ENCODE results near the gene MGAT4B. TPM values are rescaled to one million over a fixed set of nuclear protein-coding genes. Genes with fewer than 3 reads are reported as not detected.

The MGAT4B gene
- total and polyA plus RNA-seq, 12 donors, result 80.5 to 242 (median 197) TPM

- intact Hi-C loops (cut with DNase I), result no loop called here
- Histone ChIP-seq H3K4me1 (replicated peaks in 1 of 2) (peaks cover 35 to 36% of the 10 kb centered on the region in 2 donors), H3K27me3 (no peaks in the 10 kb centered on the region), H3K27ac (no peak overlapping the region), H3K36me3 (replicated peaks in 1 of 2) (no peaks in the 10 kb centered on the region), H3K4me3 (no peak overlapping the region), H3K9me3 (replicated peaks in 1 of 3) (no peaks in the 10 kb centered on the region)
- 95 to 97% (median 96%) methylated on average over 21 of the region's 21 CpGs for WGBS, 4 donors
- TF ChIP-seq POLR2A (IDR thresholded peaks at IDR 0.05), result no peak
- TF ChIP-seq, protein P1, sequence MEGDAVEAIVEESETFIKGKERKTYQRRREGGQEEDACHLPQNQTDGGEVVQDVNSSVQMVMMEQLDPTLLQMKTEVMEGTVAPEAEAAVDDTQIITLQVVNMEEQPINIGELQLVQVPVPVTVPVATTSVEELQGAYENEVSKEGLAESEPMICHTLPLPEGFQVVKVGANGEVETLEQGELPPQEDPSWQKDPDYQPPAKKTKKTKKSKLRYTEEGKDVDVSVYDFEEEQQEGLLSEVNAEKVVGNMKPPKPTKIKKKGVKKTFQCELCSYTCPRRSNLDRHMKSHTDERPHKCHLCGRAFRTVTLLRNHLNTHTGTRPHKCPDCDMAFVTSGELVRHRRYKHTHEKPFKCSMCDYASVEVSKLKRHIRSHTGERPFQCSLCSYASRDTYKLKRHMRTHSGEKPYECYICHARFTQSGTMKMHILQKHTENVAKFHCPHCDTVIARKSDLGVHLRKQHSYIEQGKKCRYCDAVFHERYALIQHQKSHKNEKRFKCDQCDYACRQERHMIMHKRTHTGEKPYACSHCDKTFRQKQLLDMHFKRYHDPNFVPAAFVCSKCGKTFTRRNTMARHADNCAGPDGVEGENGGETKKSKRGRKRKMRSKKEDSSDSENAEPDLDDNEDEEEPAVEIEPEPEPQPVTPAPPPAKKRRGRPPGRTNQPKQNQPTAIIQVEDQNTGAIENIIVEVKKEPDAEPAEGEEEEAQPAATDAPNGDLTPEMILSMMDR (IDR thresholded peaks at IDR 0.05), result no peak
- no peak for DNase-seq
Measured at GRCh38 chr5:179815491-179816249, 9.0 kb upstream of the MGAT4B start.

DNA sequence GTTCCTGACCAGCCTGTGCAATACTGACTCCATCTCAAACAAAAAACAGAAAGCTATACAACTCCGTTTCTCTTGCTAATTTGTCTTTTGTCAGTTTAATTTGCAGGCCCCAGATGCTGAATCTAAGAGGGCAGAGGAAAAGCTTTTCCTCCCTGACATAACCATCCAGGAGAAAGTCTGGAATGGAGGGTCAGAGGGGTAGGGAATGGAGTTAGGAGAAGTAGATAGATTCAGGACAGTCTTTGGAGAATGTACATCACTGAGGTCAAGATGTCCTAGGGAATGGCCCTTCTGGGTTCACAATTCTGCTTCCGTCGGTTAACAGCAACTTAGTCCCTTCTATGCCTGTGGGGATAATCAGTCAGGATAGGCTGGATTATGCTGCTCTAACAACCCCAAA is 7.4 kb upstream of the MGAT4B start:
- no peak for DNase-seq
- Histone ChIP-seq H3K36me3 (replicated peaks in 1 of 2) (no peaks in the 10 kb centered on the region), H3K27me3 (no peaks in the 10 kb centered on the region), H3K9me3 (replicated peaks in 1 of 3) (no peaks in the 10 kb centered on the region), H3K4me3 (no peak overlapping the region), H3K27ac (no peak overlapping the region), H3K4me1 (replicated peaks in 1 of 2) (peaks cover 22% of the 10 kb centered on the region in 2 donors)
- WGBS, 4 donors, result 76 to 84% (median 80%) methylated on average over 3 of the region's 3 CpGs
- intact Hi-C loops (cut with DNase I), result no loop called here
- no peak for TF ChIP-seq POLR2A (IDR thresholded peaks at IDR 0.05)
- TF ChIP-seq, protein P1 (IDR thresholded peaks at IDR 0.05), result no peak

GRCh38 chr5:179812997-179813607 is 6.4 kb upstream of the MGAT4B start:
- no peak overlapping the region for H3K27ac ChIP-seq
- TF ChIP-seq, protein P1 (IDR thresholded peaks at IDR 0.05), result no peak
- no peak for TF ChIP-seq POLR2A (IDR thresholded peaks at IDR 0.05)
- intact Hi-C loops (cut with DNase I), result no loop called here
- H3K4me3 ChIP-seq, result no peak overlapping the region
- peaks cover 14% of the 10 kb centered on the region in 2 donors for H3K4me1 ChIP-seq (replicated peaks in 1 of 2)
- H3K9me3 ChIP-seq (replicated peaks in 1 of 3), result no peaks in the 10 kb centered on the region
- no peak for DNase-seq
- WGBS, 4 donors, result 88 to 94% (median 92%) methylated on average over 5 of the region's 5 CpGs
- H3K27me3 ChIP-seq, result no peaks in the 10 kb centered on the region
- H3K36me3 ChIP-seq (replicated peaks in 1 of 2), result no peaks in the 10 kb centered on the region

DNA sequence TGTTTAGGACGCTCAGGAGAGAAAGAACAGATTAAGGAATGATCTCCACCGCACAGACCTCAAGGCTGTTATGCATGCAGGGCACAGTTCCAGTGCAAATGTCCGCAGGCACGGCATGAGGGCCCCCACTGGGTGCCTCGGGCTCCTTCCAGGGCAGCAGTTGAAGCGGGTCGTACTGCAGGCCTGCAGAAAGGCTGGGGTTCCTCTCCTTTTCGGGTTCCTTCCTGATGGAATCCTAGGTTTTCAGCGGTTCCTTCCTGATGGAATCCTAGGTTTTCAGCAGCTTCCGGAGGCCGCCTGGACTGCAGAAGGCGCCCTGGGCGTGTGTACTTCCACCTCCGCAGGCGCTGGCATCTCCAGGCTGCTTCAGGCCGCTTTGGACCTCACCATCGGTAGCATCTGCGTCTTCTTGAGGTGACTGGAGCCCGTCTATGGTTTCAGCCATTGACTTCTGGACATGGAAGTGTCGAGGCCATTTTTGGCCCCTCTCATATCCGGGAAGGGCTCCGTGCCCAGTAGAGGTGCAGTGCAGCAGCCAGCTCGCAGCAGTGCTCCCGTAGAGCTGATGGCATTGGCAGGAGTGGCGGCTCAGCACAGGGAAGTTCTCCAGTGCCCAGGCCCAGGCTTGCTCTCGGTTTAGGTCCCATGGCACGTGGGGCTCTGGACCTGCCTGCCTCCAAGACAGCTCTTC is 5.6 kb upstream of the MGAT4B start:
- TF ChIP-seq, protein P1 (IDR thresholded peaks at IDR 0.05), result no peak
- no peak for TF ChIP-seq POLR2A (IDR thresholded peaks at IDR 0.05)
- intact Hi-C loops (cut with DNase I), result no loop called here
- Histone ChIP-seq H3K27me3 (no peaks in the 10 kb centered on the region), H3K4me1 (replicated peaks in 1 of 2) (peaks cover 9 to 17% of the 10 kb centered on the region in 2 donors), H3K9me3 (replicated peaks in 1 of 3) (no peaks in the 10 kb centered on the region), H3K27ac (no peak overlapping the region), H3K36me3 (replicated peaks in 1 of 2) (no peaks in the 10 kb centered on the region), H3K4me3 (no peak overlapping the region)
- no peak for DNase-seq
- 92 to 97% (median 96%) methylated on average over 11 to 27 of the region's 27 CpGs for WGBS, 4 donors
